Lower lobe of right lung (tissue), 2 donors: ENCODE data around the gene EVPL. TPM values are rescaled to one million over a fixed set of nuclear protein-coding genes. Genes with fewer than 3 reads are reported as not detected.
A peak's percentile ranks its signal among the peaks of the same experiment; 100 is the strongest.
"Not testable (repeated sequence)": the region's sequence is repeated elsewhere in the genome, so short reads cannot be mapped to it uniquely, and the experiment has no call there.

Experiments used
- ATAC-seq, 2 donors: fragments of 200-7000 bp; cut with Tn5 transposase; one replicate each; pipeline ENCODE4 v1.9.1; 2020 to 2022; ENCODE audit warnings: mild to moderate bottlenecking in 2 of 2, moderate library complexity in 2 of 2
- DNase-seq: peaks from one replicate; pipeline ENCODE4 v3.0.0-alpha.2; 2020
- H3K27ac ChIP-seq: fragments of 200-600 bp; one replicate; pipeline ENCODE4 v1.8.0; 2022
- H3K27me3 ChIP-seq: fragments of 200-600 bp; one replicate; pipeline ENCODE4 v1.8.0; 2022; ENCODE audit warnings: low read depth
- H3K36me3 ChIP-seq: fragments of 200-600 bp; one replicate; pipeline ENCODE4 v1.8.0; 2022; ENCODE audit warnings: mild to moderate bottlenecking
- H3K4me1 ChIP-seq: fragments of 200-600 bp; one replicate; pipeline ENCODE4 v1.8.0; 2022
- H3K4me3 ChIP-seq: fragments of 200-600 bp; one replicate; pipeline ENCODE4 v1.8.0; 2022; ENCODE audit warnings: mild to moderate bottlenecking
- H3K9me3 ChIP-seq: fragments of 200-600 bp; one replicate; pipeline ENCODE4 v1.8.0; 2022
- CTCF ChIP-seq: fragments of 200-600 bp; IDR thresholded peaks from one replicate; pipeline ENCODE4 v1.8.0; 2022; ENCODE audit warnings: antibody characterized with exemption, mild to moderate bottlenecking
- intact Hi-C: fragments of 100-400 bp; cut with DNase I; formaldehyde crosslinking; loops from one replicate; pipeline ENCODE4 v1.11.0; 2022
- total RNA-seq: library from RNA; stranded (reverse); fragmentation: NEBNext Ultra II Directional; extraction: Animal tissue kit (Norgen Biotek cat#: 25700); gene quantifications from one replicate; pipeline ENCODE4 v1.2.1, GENCODE V29; 2021
- donor health status: DM: no; HTN: yes; CAD: no; lungs with severe emphysema.

EVPL gene
- total RNA-seq, 1 donor from 2014 or later: 36.8 TPM

DNA sequence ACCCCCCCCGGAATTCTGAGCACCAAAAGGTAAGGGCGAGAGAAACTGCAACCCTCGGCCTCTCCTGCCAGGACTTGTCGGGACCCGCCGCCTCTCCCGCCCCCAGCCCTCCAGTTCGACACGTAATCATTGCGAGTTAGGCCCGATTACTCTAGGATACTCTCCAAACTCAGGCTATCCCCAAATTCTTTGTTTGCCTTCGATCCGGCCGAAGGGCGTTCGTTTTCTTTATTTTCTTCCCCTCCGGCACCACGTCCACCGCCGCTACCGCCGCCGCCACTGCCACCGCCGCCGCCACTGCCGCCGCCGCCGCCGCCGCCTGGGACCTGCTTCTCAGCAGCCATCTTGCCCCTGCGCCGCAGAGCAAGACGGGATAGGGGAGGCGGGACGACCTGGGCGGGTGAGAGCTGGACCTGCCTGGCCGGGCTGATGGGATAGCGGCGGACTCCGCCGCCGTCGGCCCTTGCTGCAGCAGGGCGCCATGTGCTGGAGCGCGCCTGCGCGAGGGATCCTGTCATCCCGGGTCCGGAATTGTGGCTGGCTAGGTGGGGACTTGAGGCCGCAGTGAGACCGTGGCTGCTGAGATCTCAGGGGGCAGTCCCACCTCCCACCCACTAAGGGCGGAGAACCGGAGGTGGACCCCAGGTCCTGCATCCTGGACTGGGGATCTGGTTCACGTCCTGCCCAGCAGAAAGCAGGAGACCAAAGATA is 45.2 kb upstream of the EVPL start, which contains the start of gene SRP68:
SRP68 (minus strand) TSS at position 370 of the 711 bp plus-strand sequence; CDS start at position 344, 26 bp downstream.
- H3K36me3 ChIP-seq: peaks cover 29% of the 10 kb centered on the region
- DNase-seq (peak; percentile 95), ATAC-seq (peak; percentile 98 to 99)
- peak within 1 kb of the TSS; percentile 72 for H3K27ac ChIP-seq
- intact Hi-C loops: no loop called here
- H3K9me3 ChIP-seq: no peaks in the 10 kb centered on the region
- peak within 1 kb of the TSS; percentile 80 for H3K4me3 ChIP-seq
- no peak for TF ChIP-seq CTCF
- peaks cover 40% of the 10 kb centered on the region for H3K27me3 ChIP-seq
- H3K4me1 ChIP-seq: peaks cover 60% of the 10 kb centered on the region

- H3K4me3 ChIP-seq: peak overlapping the region; percentile 80
- intact Hi-C loops: no loop called here
- H3K27me3 ChIP-seq: peaks cover 33% of the 10 kb centered on the region
- H3K4me1 ChIP-seq: peaks cover 54% of the 10 kb centered on the region
- peak overlapping the region; percentile 72 for H3K27ac ChIP-seq
- H3K9me3 ChIP-seq: no peaks in the 10 kb centered on the region
- ATAC-seq (no peak), DNase-seq (no peak)
- H3K36me3 ChIP-seq: peaks cover 36% of the 10 kb centered on the region
- no peak for TF ChIP-seq CTCF
These were observed 44.5 kb upstream of the EVPL start for GRCh38 chr17:76071531-76072147.

DNA sequence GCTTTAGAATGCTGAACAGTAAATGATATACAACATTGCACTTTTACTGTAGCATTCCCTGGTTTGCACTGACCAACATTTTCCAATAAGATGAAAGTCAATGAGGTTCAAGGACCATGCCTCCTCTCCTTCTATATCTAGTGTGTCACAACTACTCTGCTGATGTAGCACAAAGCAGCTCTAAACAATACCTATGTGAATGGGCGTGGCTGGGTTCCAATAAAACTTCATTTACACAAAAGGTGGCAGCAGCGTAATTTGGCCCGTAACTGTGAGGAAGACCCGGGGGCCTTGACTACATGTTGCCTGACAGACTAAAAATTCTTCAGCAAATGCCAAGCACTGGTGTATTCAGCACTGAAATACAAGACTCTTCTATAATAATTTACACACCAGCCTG is 38.7 kb upstream of the EVPL start:
- DNase-seq: no peak
- intact Hi-C loops: no loop called here
- no peaks in the 10 kb centered on the region for H3K9me3 ChIP-seq

GRCh38 chr17:76063875-76064546 is 36.9 kb upstream of the EVPL start:
- Histone ChIP-seq H3K4me1 (no peaks in the 10 kb centered on the region), H3K36me3 (peaks cover 97% of the 10 kb centered on the region), H3K27me3 (no peaks in the 10 kb centered on the region), H3K4me3 (no peak overlapping the region), H3K27ac (no peak overlapping the region), H3K9me3 (no peaks in the 10 kb centered on the region)
- ATAC-seq (no peak), DNase-seq (no peak)
- no peak for TF ChIP-seq CTCF
- intact Hi-C loops: no loop called here

More for the DNA sequence above, 38.7 kb upstream of the EVPL start:
- no peak for TF ChIP-seq CTCF
- Histone ChIP-seq H3K27me3 (no peaks in the 10 kb centered on the region), H3K4me1 (peaks cover 13% of the 10 kb centered on the region), H3K4me3 (no peak overlapping the region), H3K27ac (no peak overlapping the region), H3K36me3 (peaks cover 91% of the 10 kb centered on the region)
- ATAC-seq: no peak

GRCh38 chr17:76058264-76058663 is 31.2 kb upstream of the EVPL start:
- H3K4me3 ChIP-seq, H3K4me1 ChIP-seq, H3K27ac ChIP-seq, H3K27me3 ChIP-seq, H3K9me3 ChIP-seq, intact Hi-C loops, DNase-seq, ATAC-seq: not testable (repeated sequence)
- H3K36me3 ChIP-seq: peaks cover 97% of the 10 kb centered on the region
